HCT116 (cell line): ENCODE results near the gene MTHFD1L.
"Not testable (repeated sequence)": the region's sequence is repeated elsewhere in the genome, so short reads cannot be mapped to it uniquely, and the experiment has no call there.

Experiments
- EZH2 ChIP-seq: fragments of 200-600 bp; sonication (generic); IDR thresholded peaks from 2 replicates; pipeline ENCODE4 v1.6.1; 2017; ENCODE audit warnings: antibody characterized with exemption, mixed run types
- POLR2A ChIP-seq: IDR thresholded peaks from 2 replicates; pipeline ENCODE4 v1.7.0; 2011; ENCODE audit warnings: borderline replicate concordance; ENCODE audit not compliant: insufficient read depth, insufficient read length; ENCODE audit errors: extremely low read depth
- TF ChIP-seq, protein P1 (sequence below), 3 experiments: fragments of 200-600 bp in 1 of 3; sonication (generic) in 1 of 3; IDR thresholded peaks in 2 of 3; conservative IDR thresholded peaks in 1 of 3; 2 replicates each; pipeline ENCODE4 v1.5.1; 2012 to 2017; ENCODE audit warnings: low read depth in 2 of 3, low read length in 2 of 3, antibody characterized with exemption in 1 of 3, borderline replicate concordance in 1 of 3, control low read depth in 1 of 3, mild to moderate bottlenecking in 1 of 3, mixed read lengths in 1 of 3, mixed run types in 1 of 3, moderate library complexity in 1 of 3; ENCODE audit not compliant: insufficient read depth in 1 of 3

- TF ChIP-seq EZH2, POLR2A: not testable (repeated sequence)
- TF ChIP-seq, protein P1, sequence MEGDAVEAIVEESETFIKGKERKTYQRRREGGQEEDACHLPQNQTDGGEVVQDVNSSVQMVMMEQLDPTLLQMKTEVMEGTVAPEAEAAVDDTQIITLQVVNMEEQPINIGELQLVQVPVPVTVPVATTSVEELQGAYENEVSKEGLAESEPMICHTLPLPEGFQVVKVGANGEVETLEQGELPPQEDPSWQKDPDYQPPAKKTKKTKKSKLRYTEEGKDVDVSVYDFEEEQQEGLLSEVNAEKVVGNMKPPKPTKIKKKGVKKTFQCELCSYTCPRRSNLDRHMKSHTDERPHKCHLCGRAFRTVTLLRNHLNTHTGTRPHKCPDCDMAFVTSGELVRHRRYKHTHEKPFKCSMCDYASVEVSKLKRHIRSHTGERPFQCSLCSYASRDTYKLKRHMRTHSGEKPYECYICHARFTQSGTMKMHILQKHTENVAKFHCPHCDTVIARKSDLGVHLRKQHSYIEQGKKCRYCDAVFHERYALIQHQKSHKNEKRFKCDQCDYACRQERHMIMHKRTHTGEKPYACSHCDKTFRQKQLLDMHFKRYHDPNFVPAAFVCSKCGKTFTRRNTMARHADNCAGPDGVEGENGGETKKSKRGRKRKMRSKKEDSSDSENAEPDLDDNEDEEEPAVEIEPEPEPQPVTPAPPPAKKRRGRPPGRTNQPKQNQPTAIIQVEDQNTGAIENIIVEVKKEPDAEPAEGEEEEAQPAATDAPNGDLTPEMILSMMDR (IDR thresholded peaks at IDR 0.05 in 2 of 3, conservative IDR thresholded peaks at IDR 0.05 in 1 of 3; ENCODE audit: borderline replicate concordance in 1 of 3, insufficient read depth in 1 of 3, low read depth in 2 of 3, low read length in 2 of 3), result not testable (repeated sequence)
Measured at GRCh38 chr6:150816554-150816953, 48.9 kb upstream of the MTHFD1L start.
